IMR-90 (cell line): ENCODE results near the gene CCSER1. TPM values are rescaled to one million over a fixed set of nuclear protein-coding genes. Genes with fewer than 3 reads are reported as not detected.

ENCODE experiments used
- ATAC-seq: fragments of 200-7000 bp; cut with Tn5 transposase; 2 replicates; pipeline ENCODE4 v1.9.1; 2020; ENCODE audit warnings: low read depth, mild to moderate bottlenecking, moderate library complexity
- BruUV-seq: library from RNA; stranded (reverse); fragments of 400-500 nt; replicated peaks from 2 replicates; lab custom pipeline; 2021; lab: Mats Ljungman, UMichigan
- CTCF ChIA-PET: fragments of 300-600 bp; formaldehyde crosslinking; extraction: SDS; loops from one replicate; lab custom pipeline; 2021; ENCODE audit warnings: antibody characterized with exemption; lab: Yijun Ruan, JAX
- POLR2A ChIA-PET: fragments of 300-600 bp; sonication (Branson Sonifier 250); formaldehyde crosslinking; loops from one replicate; lab custom pipeline; 2022; ENCODE audit warnings: antibody characterized with exemption; ENCODE audit not compliant: unreplicated experiment; lab: Charles Lee
- DNase-seq: peaks from one replicate; pipeline ENCODE4 v3.0.0; 2013
- H2AFZ ChIP-seq: replicated peaks from 2 replicates; pipeline ENCODE3; 2013; ENCODE audit warnings: low read length, mild to moderate bottlenecking; ENCODE audit not compliant: poor library complexity
- H2AK5ac ChIP-seq: 2 replicates; pipeline ENCODE4 v1.6.1; 2013; ENCODE audit warnings: low read depth, low read length, inconsistent platforms
- H2AK9ac ChIP-seq: replicated peaks from 2 replicates; pipeline ENCODE3; 2013; ENCODE audit warnings: mild to moderate bottlenecking, low read depth, low read length, moderate library complexity; ENCODE audit not compliant: poor library complexity
- H2BK120ac ChIP-seq: 2 replicates; pipeline ENCODE4 v1.6.1; 2013; ENCODE audit warnings: low read depth, low read length, inconsistent platforms
- H2BK15ac ChIP-seq: 3 replicates; pipeline ENCODE4 v1.6.1; 2013; ENCODE audit warnings: low read depth, low read length, inconsistent platforms
- H2BK20ac ChIP-seq: 2 replicates; pipeline ENCODE4 v1.6.1; 2013; ENCODE audit warnings: low read depth, mild to moderate bottlenecking, inconsistent platforms, low read length, moderate library complexity
- H2BK5ac ChIP-seq: 2 replicates; pipeline ENCODE4 v1.6.1; 2013; ENCODE audit warnings: mild to moderate bottlenecking, low read depth, low read length, inconsistent platforms; ENCODE audit not compliant: poor library complexity, severe bottlenecking
- H3K14ac ChIP-seq: replicated peaks from 2 replicates; pipeline ENCODE4 v1.6.1; 2013; ENCODE audit warnings: low read depth, low read length, inconsistent platforms
- H3K18ac ChIP-seq: 2 replicates; pipeline ENCODE4 v1.6.1; 2013; ENCODE audit warnings: low read depth, low read length, control low read depth
- H3K23ac ChIP-seq: 2 replicates; pipeline ENCODE4 v1.6.1; 2013; ENCODE audit warnings: low read depth, low read length, inconsistent platforms
- H3K27ac ChIP-seq: 2 replicates; pipeline ENCODE4 v1.5.1; 2013; ENCODE audit warnings: mild to moderate bottlenecking, control low read depth, low read length; ENCODE audit not compliant: insufficient read depth
- H3K27me3 ChIP-seq: 2 replicates; pipeline ENCODE4 v1.6.1; 2013; ENCODE audit warnings: low read length; ENCODE audit not compliant: control insufficient read depth, insufficient read depth
- H3K36me3 ChIP-seq: 2 replicates; pipeline ENCODE4 v1.6.1; 2013; ENCODE audit warnings: low read length, mixed read lengths; ENCODE audit not compliant: control insufficient read depth, insufficient read depth
- H3K4ac ChIP-seq: 2 replicates; pipeline ENCODE4 v1.6.1; 2013; ENCODE audit warnings: low read depth, low read length, inconsistent platforms
- H3K4me1 ChIP-seq: 2 replicates; pipeline ENCODE4 v1.6.1; 2013; ENCODE audit warnings: low read length, mixed read lengths; ENCODE audit not compliant: control insufficient read depth, insufficient read depth
- H3K4me2 ChIP-seq: 2 replicates; pipeline ENCODE4 v1.6.1; 2013; ENCODE audit warnings: low read depth, mild to moderate bottlenecking, control low read depth, low read length, moderate library complexity
- H3K4me3 ChIP-seq: 2 replicates; pipeline ENCODE4 v1.5.1; 2013; ENCODE audit warnings: low read depth, mild to moderate bottlenecking, control low read depth, low read length, moderate library complexity; ENCODE audit not compliant: insufficient read depth
- H3K56ac ChIP-seq: 2 replicates; pipeline ENCODE4 v1.6.1; 2013; ENCODE audit warnings: low read length, inconsistent platforms; ENCODE audit not compliant: insufficient read depth; ENCODE audit errors: extremely low read depth
- H3K79me1 ChIP-seq, 2 experiments: 2 replicates each; pipeline ENCODE4 v1.6.1; 2013; ENCODE audit warnings: low read length in 2 of 2, inconsistent platforms in 1 of 2, low read depth in 1 of 2
- H3K9ac ChIP-seq: 2 replicates; pipeline ENCODE4 v1.6.1; 2013; ENCODE audit warnings: low read depth, low read length, control low read depth
- H3K9me1 ChIP-seq: 2 replicates; pipeline ENCODE4 v1.6.1; 2013; ENCODE audit warnings: low read length, inconsistent platforms; ENCODE audit not compliant: insufficient read depth
- H3K9me3 ChIP-seq: 2 replicates; pipeline ENCODE4 v1.6.1; 2013; ENCODE audit warnings: low read length; ENCODE audit not compliant: control insufficient read depth, insufficient read depth
- H4K20me1 ChIP-seq: 2 replicates; pipeline ENCODE4 v1.6.1; 2013; ENCODE audit warnings: low read length, inconsistent platforms; ENCODE audit not compliant: insufficient read depth
- H4K5ac ChIP-seq: 2 replicates; pipeline ENCODE4 v1.6.1; 2013; ENCODE audit warnings: mild to moderate bottlenecking, low read depth, low read length, control low read depth
- H4K8ac ChIP-seq, 2 experiments: 2 replicates each; pipeline ENCODE4 v1.6.1; 2013; ENCODE audit warnings: low read depth in 2 of 2, low read length in 2 of 2, control low read depth in 1 of 2, inconsistent platforms in 1 of 2
- H4K91ac ChIP-seq: 2 replicates; pipeline ENCODE4 v1.6.1; 2013; ENCODE audit warnings: low read depth, low read length, inconsistent platforms; ENCODE audit not compliant: insufficient read depth
- BHLHE40 ChIP-seq: fragments of 150-350 bp; IDR thresholded peaks from 2 replicates; pipeline ENCODE4 v1.6.1; 2016; ENCODE audit warnings: mild to moderate bottlenecking, low read depth, low read length
- CEBPB ChIP-seq: IDR thresholded peaks from 2 replicates; pipeline ENCODE4 v1.6.1; 2012; ENCODE audit warnings: low read depth, low read length, improper control_type of control experiment
- CHD1 ChIP-seq: IDR thresholded peaks from 2 replicates; pipeline ENCODE4 v1.6.1; 2012; ENCODE audit warnings: low read depth, low read length, improper control_type of control experiment
- CTCF ChIP-seq: conservative IDR thresholded peaks from 2 replicates; pipeline ENCODE4 v1.5.1; 2012; ENCODE audit warnings: mild to moderate bottlenecking, low read depth, low read length, improper control_type of control experiment
- FOS ChIP-seq: fragments of 150-350 bp; IDR thresholded peaks from 2 replicates; pipeline ENCODE4 v1.6.1; 2016; ENCODE audit warnings: low read depth, low read length
- MAZ ChIP-seq: IDR thresholded peaks from 2 replicates; pipeline ENCODE4 v1.6.1; 2012; ENCODE audit warnings: low read depth, mild to moderate bottlenecking, low read length, improper control_type of control experiment, moderate library complexity, borderline replicate concordance
- MXI1 ChIP-seq: IDR thresholded peaks from 2 replicates; pipeline ENCODE4 v1.6.1; 2012; ENCODE audit warnings: low read depth, mild to moderate bottlenecking, low read length, moderate library complexity, borderline replicate concordance
- NFE2L2 ChIP-seq: fragments of 150-350 bp; IDR thresholded peaks from 2 replicates; pipeline ENCODE4 v1.6.1; 2016; ENCODE audit warnings: low read depth, mild to moderate bottlenecking, low read length
- POLR2A ChIP-seq: IDR thresholded peaks from 2 replicates; pipeline ENCODE4 v1.6.1; 2012; ENCODE audit warnings: mild to moderate bottlenecking, low read depth, low read length
- RAD21 ChIP-seq: IDR thresholded peaks from 2 replicates; pipeline ENCODE4 v1.6.1; 2012; ENCODE audit warnings: low read length, improper control_type of control experiment
- RCOR1 ChIP-seq: IDR thresholded peaks from 2 replicates; pipeline ENCODE4 v1.6.1; 2012; ENCODE audit warnings: mild to moderate bottlenecking, low read length, improper control_type of control experiment; ENCODE audit not compliant: insufficient replicate concordance
- RFX5 ChIP-seq: IDR thresholded peaks from 2 replicates; pipeline ENCODE4 v1.8.0; 2012; ENCODE audit warnings: low read depth, mild to moderate bottlenecking, low read length, moderate library complexity
- SMC3 ChIP-seq: fragments of 150-350 bp; IDR thresholded peaks from 2 replicates; pipeline ENCODE4 v1.6.1; 2016; ENCODE audit warnings: low read depth, mild to moderate bottlenecking, antibody characterized with exemption, low read length, moderate library complexity
- USF2 ChIP-seq: fragments of 150-350 bp; IDR thresholded peaks from 2 replicates; pipeline ENCODE4 v1.6.1; 2017; ENCODE audit warnings: mild to moderate bottlenecking, antibody characterized with exemption, low read length, low read depth
- WGBS, 2 experiments: methylation state at CpG; one replicate each; pipeline versions ENCODE4 v1.1.5 to v1.1.7; 2013; ENCODE audit warnings: missing lambda C conversion rate in 2 of 2; ENCODE audit not compliant: insufficient read length in 1 of 2; ENCODE audit errors: extremely low coverage in 2 of 2; 5-methylcytosine and 5-hydroxymethylcytosine counted together
- dilution Hi-C: fragments of 300-500 bp; cut with HindIII; formaldehyde crosslinking; loops from one replicate; pipeline ENCODE4 v1.14.3; 2018; ENCODE audit warnings: low sequenced_read_pairs; ENCODE audit not compliant: unreplicated experiment
- in situ Hi-C: fragments of 300-500 bp; cut with MboI; formaldehyde crosslinking; loops from 3 replicates; pipeline ENCODE4 v1.14.3; 2019; ENCODE audit warnings: low sequenced_read_pairs, inconsistent platforms, mixed read lengths
- intact Hi-C: fragments of 100-400 bp; cut with micrococcal nuclease; formaldehyde crosslinking; loops from 2 replicates; pipeline ENCODE4 v1.10.0; 2022
- polyA plus RNA-seq, 3 experiments: library from polyadenylated mRNA; depleted of rRNA; stranded (reverse); fragments of >200 nt; gene quantifications; 2 replicates each; pipeline ENCODE4 v1.2.3, GENCODE V29; 2012; ENCODE audit warnings: low replicate concordance in 1 of 3
- total RNA-seq: library from RNA; depleted of rRNA; stranded (reverse); fragments of >200 nt; gene quantifications from 2 replicates; pipeline ENCODE4 v1.2.3, GENCODE V29; 2012
- TF ChIP-seq, protein P1 (sequence below): fragments of 150-350 bp; IDR thresholded peaks from 2 replicates; pipeline ENCODE4 v1.6.1; 2016; ENCODE audit warnings: low read depth, mild to moderate bottlenecking, low read length, moderate library complexity, borderline replicate concordance

The CCSER1 gene
- total and polyA plus RNA-seq, 2 of the 4 experiments (the other 2 are of a cell fraction), result not detected

DNA sequence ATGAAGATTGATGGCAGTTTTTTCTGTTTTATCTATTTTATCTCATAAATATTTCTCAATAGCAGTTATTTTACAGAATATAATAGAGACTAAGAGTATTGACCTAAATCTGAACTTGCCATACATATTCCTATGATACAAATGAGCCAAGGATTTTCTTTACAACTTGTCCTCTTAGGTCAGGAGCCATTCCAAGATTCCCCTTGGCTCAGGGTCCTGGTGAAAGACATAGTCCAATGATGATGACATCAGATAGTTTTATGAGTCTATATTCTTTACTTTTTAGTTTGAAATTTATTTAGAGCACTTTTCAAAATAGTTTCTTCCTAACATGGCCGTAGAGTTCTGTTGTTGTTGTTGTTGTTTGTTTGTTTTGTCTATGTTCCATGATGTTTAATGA is 1307.4 kb downstream of the CCSER1 start:
- DNase-seq, result no peak
- Histone ChIP-seq H3K4me1 (no peaks in the 10 kb centered on the region), H3K9me1 (no peaks in the 10 kb centered on the region), H2BK20ac (no peak overlapping the region), H3K27me3 (no peaks in the 10 kb centered on the region), H2AK5ac (no peak overlapping the region), H3K4me3 (no peak overlapping the region), H3K18ac (no peak overlapping the region), H4K91ac (no peak overlapping the region), H3K4ac (no peak overlapping the region), H3K9ac (no peak overlapping the region), H3K23ac (no peak overlapping the region), H3K27ac (no peak overlapping the region), H3K9me3 (peaks cover 2% of the 10 kb centered on the region; the same call in 1 of the 2 replicates), H2AFZ (no peak overlapping the region), H2BK5ac (no peak overlapping the region), H4K8ac (no peak overlapping the region), H3K79me1 (no peaks in the 10 kb centered on the region), H3K4me2 (no peak overlapping the region), H2BK120ac (no peak overlapping the region), H2BK15ac (no peak overlapping the region), H4K20me1 (no peaks in the 10 kb centered on the region), H3K14ac (no peak overlapping the region), H3K56ac (no peak overlapping the region), H2AK9ac (no peak overlapping the region), H4K5ac (no peak overlapping the region), H3K36me3 (no peaks in the 10 kb centered on the region)
- intact Hi-C loops, result no loop called here
- ATAC-seq, result no peak
- WGBS, 2 experiments, result no CpG with 5 or more reads among the region's 1 CpG
- POLR2A ChIA-PET, result no interaction called here
- TF ChIP-seq CTCF (no peak), RCOR1 (no peak), NFE2L2 (no peak), CEBPB (no peak), POLR2A (no peak), RAD21 (no peak), SMC3 (no peak), CHD1 (no peak), BHLHE40 (no peak), MAZ (no peak), RFX5 (no peak), FOS (no peak), USF2 (no peak), MXI1 (no peak)
- TF ChIP-seq, protein P1, sequence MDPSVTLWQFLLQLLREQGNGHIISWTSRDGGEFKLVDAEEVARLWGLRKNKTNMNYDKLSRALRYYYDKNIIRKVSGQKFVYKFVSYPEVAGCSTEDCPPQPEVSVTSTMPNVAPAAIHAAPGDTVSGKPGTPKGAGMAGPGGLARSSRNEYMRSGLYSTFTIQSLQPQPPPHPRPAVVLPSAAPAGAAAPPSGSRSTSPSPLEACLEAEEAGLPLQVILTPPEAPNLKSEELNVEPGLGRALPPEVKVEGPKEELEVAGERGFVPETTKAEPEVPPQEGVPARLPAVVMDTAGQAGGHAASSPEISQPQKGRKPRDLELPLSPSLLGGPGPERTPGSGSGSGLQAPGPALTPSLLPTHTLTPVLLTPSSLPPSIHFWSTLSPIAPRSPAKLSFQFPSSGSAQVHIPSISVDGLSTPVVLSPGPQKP, result no peak
- dilution Hi-C loops, result no loop called here
- CTCF ChIA-PET, result no interaction called here
- no TSS peak for BruUV-seq
- in situ Hi-C loops, result no loop called here
